SK-N-SH (cell line): ENCODE results near the gene SLC25A29.
"Not testable (repeated sequence)": the region's sequence is repeated elsewhere in the genome, so short reads cannot be mapped to it uniquely, and the experiment has no call there.

Source experiments
- CTCF ChIP-seq: fragments of 200-600 bp; sonication (generic); IDR thresholded peaks from 2 replicates; pipeline ENCODE4 v1.6.1; 2017; ENCODE audit warnings: antibody characterized with exemption, mild to moderate bottlenecking, moderate library complexity
- EP300 ChIP-seq, 2 experiments: IDR thresholded peaks; 2 replicates each; pipeline versions ENCODE4 v1.4.0 to v1.6.1; 2012; ENCODE audit warnings: borderline replicate concordance in 1 of 2, low read depth in 1 of 2, low read length in 1 of 2
- EZH2phosphoT487 ChIP-seq: fragments of 200-600 bp; sonication (generic); IDR thresholded peaks from 2 replicates; pipeline ENCODE4 v1.6.1; 2017; ENCODE audit warnings: low read depth, mixed run types, mild to moderate bottlenecking, antibody characterized with exemption, moderate library complexity, borderline replicate concordance
- GABPA ChIP-seq: IDR thresholded peaks from 2 replicates; pipeline ENCODE4 v1.4.0; 2012; ENCODE audit warnings: low read depth, mild to moderate bottlenecking
- JUND ChIP-seq: IDR thresholded peaks from 2 replicates; pipeline ENCODE4 v1.4.0; 2012
- MEF2A ChIP-seq: IDR thresholded peaks from 2 replicates; pipeline ENCODE4 v1.4.0; 2012; ENCODE audit warnings: low read depth, borderline replicate concordance
- POLR2AphosphoS5 ChIP-seq: IDR thresholded peaks from 2 replicates; pipeline ENCODE4 v1.6.1; 2012; ENCODE audit warnings: low read depth, low read length
- RAD21 ChIP-seq: IDR thresholded peaks from 2 replicates; pipeline ENCODE4 v1.6.1; 2012; ENCODE audit warnings: mild to moderate bottlenecking, low read length
- RCOR1 ChIP-seq: fragments of 150-350 bp; IDR thresholded peaks from 2 replicates; pipeline ENCODE4 v1.6.1; 2017; ENCODE audit warnings: antibody characterized with exemption, low read length
- REST ChIP-seq: IDR thresholded peaks from 2 replicates; pipeline ENCODE4 v1.6.1; 2012; ENCODE audit warnings: mild to moderate bottlenecking, low read depth, low read length, moderate library complexity
- TAF1 ChIP-seq: IDR thresholded peaks from 2 replicates; pipeline ENCODE4 v1.6.1; 2012; ENCODE audit warnings: low read depth, mild to moderate bottlenecking, low read length, moderate library complexity, borderline replicate concordance
- TCF12 ChIP-seq: IDR thresholded peaks from 2 replicates; pipeline ENCODE4 v1.4.0; 2012
- YY1 ChIP-seq: IDR thresholded peaks from 2 replicates; pipeline ENCODE4 v1.4.0; 2012; ENCODE audit warnings: low read depth, mild to moderate bottlenecking
- ZBTB33 ChIP-seq: IDR thresholded peaks from 2 replicates; pipeline ENCODE4 v1.4.0; 2012; ENCODE audit warnings: low read depth, borderline replicate concordance

DNA sequence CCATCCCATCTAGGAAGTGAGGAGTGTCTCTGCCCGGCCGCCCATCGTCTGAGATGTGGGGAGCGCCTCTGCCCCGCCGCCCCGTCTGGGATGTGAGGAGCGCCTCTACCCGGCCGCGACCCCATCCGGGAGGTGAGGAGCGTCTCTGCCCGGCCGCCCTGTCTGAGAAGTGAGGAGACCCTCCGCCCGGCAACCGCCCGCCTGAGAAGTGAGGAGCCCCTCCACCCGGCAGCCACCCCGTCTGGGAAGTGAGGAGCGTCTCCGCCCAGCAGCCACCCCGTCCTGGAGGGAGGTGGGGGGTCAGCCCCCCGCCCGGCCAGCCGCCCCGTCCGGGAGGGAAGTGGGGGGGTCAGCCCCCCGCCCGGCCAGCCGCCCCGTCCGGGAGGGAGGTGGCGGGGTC, 38.4 kb upstream of the SLC25A29 start:
- TF ChIP-seq CTCF; POLR2AphosphoS5; TAF1; ZBTB33; JUND; RAD21; MEF2A; GABPA; TCF12; REST; EP300 (IDR thresholded peaks at IDR 0.05; ENCODE audit: borderline replicate concordance in 1 of 2, low read depth in 1 of 2, low read length in 1 of 2); EZH2phosphoT487; YY1; RCOR1: not testable (repeated sequence)
